T-helper 17 cell (primary cell): ENCODE results near the gene PTPRN2. TPM values are rescaled to one million over a fixed set of nuclear protein-coding genes. Genes with fewer than 3 reads are reported as not detected.

Experiments
- ATAC-seq: fragments of 150-1000 bp; cut with Tn5 transposase; 2 replicates; pipeline ENCODE4 v1.10.0; 2021; ENCODE audit warnings: mild to moderate bottlenecking, moderate library complexity
- DNase-seq, 3 donors: peaks; one replicate each; pipeline versions ENCODE4 v3.0.0 to v3.0.0-alpha.2; 2020 to 2021
- H3K9me3 ChIP-seq: one replicate; pipeline ENCODE4 v1.7.0; 2013; ENCODE audit warnings: low read length, mild to moderate bottlenecking; ENCODE audit not compliant: control insufficient read depth, poor library complexity, severe bottlenecking
- H3K27ac Mint-ChIP-seq: one replicate; pipeline ENCODE4 v1.8.0; 2022; ENCODE audit warnings: mild to moderate bottlenecking, moderate library complexity, mixed read lengths
- H3K27me3 Mint-ChIP-seq: one replicate; pipeline ENCODE4 v1.8.0; 2022; ENCODE audit warnings: mixed read lengths
- H3K36me3 Mint-ChIP-seq: one replicate; pipeline ENCODE4 v1.8.0; 2022; ENCODE audit warnings: low read depth, mixed read lengths
- H3K4me1 Mint-ChIP-seq: one replicate; pipeline ENCODE4 v1.8.0; 2022; ENCODE audit warnings: mild to moderate bottlenecking, mixed read lengths
- H3K4me3 Mint-ChIP-seq: one replicate; pipeline ENCODE4 v1.8.0; 2022; ENCODE audit warnings: mild to moderate bottlenecking, moderate library complexity, mixed read lengths
- total RNA-seq, 4 donors: library from RNA in 2 of 4; stranded (reverse) in 2 of 4; gene quantifications; one replicate each; pipeline ENCODE4 v1.2.3 and lab custom pipeline; 2022 to 2026

PTPRN2 gene
- total RNA-seq, 2 donors from 2014 or later = 0.42 to 0.57 TPM

DNA sequence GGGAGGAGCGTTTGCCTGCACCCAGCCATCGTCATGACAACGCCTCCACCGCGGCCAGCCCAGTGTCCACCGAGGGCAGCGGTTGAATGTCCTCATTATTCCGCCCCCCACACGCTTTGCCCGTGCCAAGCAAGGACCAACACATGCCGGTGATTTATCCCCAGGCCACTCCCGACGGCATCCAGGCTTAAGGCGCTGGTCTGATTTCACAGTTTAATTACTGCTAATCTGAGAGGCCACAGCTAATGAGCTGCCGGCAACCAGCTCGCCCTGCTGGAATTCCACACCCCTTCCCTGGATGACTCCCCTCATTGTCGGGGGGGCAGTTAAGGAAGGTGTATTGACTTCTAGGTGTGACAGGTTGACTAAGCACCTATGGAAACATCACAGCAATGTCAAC, 818.5 kb downstream of the PTPRN2 start:
- H3K9me3 ChIP-seq = no peaks in the 10 kb centered on the region
- ATAC-seq (no peak), DNase-seq (no peak)
- H3K4me3 Mint-ChIP-seq = no peak overlapping the region
- no peaks in the 10 kb centered on the region for H3K27me3 Mint-ChIP-seq
- no peak overlapping the region for H3K27ac Mint-ChIP-seq
- H3K36me3 Mint-ChIP-seq = peaks cover 3% of the 10 kb centered on the region
- H3K4me1 Mint-ChIP-seq = no peaks in the 10 kb centered on the region

- peaks cover 3% of the 10 kb centered on the region for H3K36me3 Mint-ChIP-seq
- no peak overlapping the region for H3K27ac Mint-ChIP-seq
- ATAC-seq (no peak), DNase-seq (no peak)
- no peaks in the 10 kb centered on the region for H3K4me1 Mint-ChIP-seq
- no peak overlapping the region for H3K4me3 Mint-ChIP-seq
- no peaks in the 10 kb centered on the region for H3K27me3 Mint-ChIP-seq
- no peaks in the 10 kb centered on the region for H3K9me3 ChIP-seq
These were observed 819.4 kb downstream of the PTPRN2 start for GRCh38 chr7:157768198-157768597.

DNA sequence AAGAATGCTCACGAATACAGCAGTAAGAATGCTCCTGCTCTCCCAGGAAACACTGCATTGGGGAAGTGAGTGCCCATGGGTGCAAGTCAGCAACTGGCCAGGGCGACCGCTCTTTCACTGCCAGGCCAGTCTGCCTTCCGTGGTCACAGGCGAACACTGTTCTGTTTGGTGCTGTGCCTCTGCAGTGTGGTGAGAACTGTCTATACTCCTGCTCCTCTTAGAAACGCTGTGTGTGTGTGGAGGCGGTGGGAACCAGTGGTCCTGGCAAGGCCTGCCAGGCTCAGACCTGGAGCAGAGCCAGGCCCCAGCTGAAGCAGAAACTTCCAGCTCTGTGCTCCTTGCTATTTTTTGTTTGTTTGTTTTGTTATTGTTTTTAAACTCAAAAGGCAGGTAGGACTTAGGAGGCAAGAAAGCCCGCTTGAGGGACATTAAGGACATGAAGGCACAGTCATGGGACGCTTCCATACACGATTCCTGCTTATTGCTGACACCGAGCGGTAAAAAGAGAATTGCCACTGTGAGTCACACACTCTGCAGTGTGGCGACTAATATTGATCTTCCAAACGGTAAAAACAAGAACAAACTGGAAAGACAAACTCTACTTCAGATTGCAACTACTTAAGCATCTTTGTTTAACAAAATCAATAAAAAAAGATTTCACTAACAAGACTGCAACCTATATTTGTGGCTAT, 820.0 kb downstream of the PTPRN2 start:
- no peaks in the 10 kb centered on the region for H3K4me1 Mint-ChIP-seq
- no peaks in the 10 kb centered on the region for H3K9me3 ChIP-seq
- no peak overlapping the region for H3K4me3 Mint-ChIP-seq
- ATAC-seq (no peak), DNase-seq (no peak)
- peaks cover 3% of the 10 kb centered on the region for H3K36me3 Mint-ChIP-seq
- H3K27ac Mint-ChIP-seq = no peak overlapping the region
- H3K27me3 Mint-ChIP-seq = no peaks in the 10 kb centered on the region

GRCh38 chr7:157766098-157766497, 821.5 kb downstream of the PTPRN2 start:
- Mint-ChIP-seq H3K4me1 (no peaks in the 10 kb centered on the region), H3K27me3 (no peaks in the 10 kb centered on the region), H3K27ac (no peak overlapping the region), H3K36me3 (no peaks in the 10 kb centered on the region), H3K4me3 (no peak overlapping the region)
- DNase-seq (no peak), ATAC-seq (no peak)
- H3K9me3 ChIP-seq = no peaks in the 10 kb centered on the region

- peaks cover 5% of the 10 kb centered on the region for H3K4me1 Mint-ChIP-seq
- ATAC-seq = no peak
These were observed 822.6 kb downstream of the PTPRN2 start for GRCh38 chr7:157764946-157765537.

GRCh38 chr7:157764193-157764592, 823.4 kb downstream of the PTPRN2 start:
- H3K27ac Mint-ChIP-seq = no peak overlapping the region
- ATAC-seq (no peak), DNase-seq (no peak)
- H3K36me3 Mint-ChIP-seq = no peaks in the 10 kb centered on the region
- peaks cover 5% of the 10 kb centered on the region for H3K4me1 Mint-ChIP-seq
- H3K27me3 Mint-ChIP-seq = peaks cover 6% of the 10 kb centered on the region
- no peaks in the 10 kb centered on the region for H3K9me3 ChIP-seq
- no peak overlapping the region for H3K4me3 Mint-ChIP-seq

More at GRCh38 chr7:157764946-157765537, 822.6 kb downstream of the PTPRN2 start:
- no peak for DNase-seq
- no peaks in the 10 kb centered on the region for H3K9me3 ChIP-seq
- peaks cover 6% of the 10 kb centered on the region for H3K27me3 Mint-ChIP-seq
- H3K4me3 Mint-ChIP-seq = no peak overlapping the region
- no peak overlapping the region for H3K27ac Mint-ChIP-seq
- no peaks in the 10 kb centered on the region for H3K36me3 Mint-ChIP-seq

- H3K9me3 ChIP-seq = no peaks in the 10 kb centered on the region
- Mint-ChIP-seq H3K27ac (no peak overlapping the region), H3K4me1 (peaks cover 5% of the 10 kb centered on the region), H3K27me3 (peaks cover 6% of the 10 kb centered on the region), H3K36me3 (no peaks in the 10 kb centered on the region), H3K4me3 (no peak overlapping the region)
- ATAC-seq (no peak), DNase-seq (no peak)
These were observed 824.2 kb downstream of the PTPRN2 start for GRCh38 chr7:157763279-157764000.

- Mint-ChIP-seq H3K36me3 (no peaks in the 10 kb centered on the region), H3K4me3 (no peak overlapping the region), H3K27me3 (peaks cover 6% of the 10 kb centered on the region), H3K27ac (no peak overlapping the region), H3K4me1 (peaks cover 5% of the 10 kb centered on the region)
- no peak for DNase-seq
- H3K9me3 ChIP-seq = no peaks in the 10 kb centered on the region
- no peak for ATAC-seq
These were observed 824.8 kb downstream of the PTPRN2 start for GRCh38 chr7:157762824-157763223.

DNA sequence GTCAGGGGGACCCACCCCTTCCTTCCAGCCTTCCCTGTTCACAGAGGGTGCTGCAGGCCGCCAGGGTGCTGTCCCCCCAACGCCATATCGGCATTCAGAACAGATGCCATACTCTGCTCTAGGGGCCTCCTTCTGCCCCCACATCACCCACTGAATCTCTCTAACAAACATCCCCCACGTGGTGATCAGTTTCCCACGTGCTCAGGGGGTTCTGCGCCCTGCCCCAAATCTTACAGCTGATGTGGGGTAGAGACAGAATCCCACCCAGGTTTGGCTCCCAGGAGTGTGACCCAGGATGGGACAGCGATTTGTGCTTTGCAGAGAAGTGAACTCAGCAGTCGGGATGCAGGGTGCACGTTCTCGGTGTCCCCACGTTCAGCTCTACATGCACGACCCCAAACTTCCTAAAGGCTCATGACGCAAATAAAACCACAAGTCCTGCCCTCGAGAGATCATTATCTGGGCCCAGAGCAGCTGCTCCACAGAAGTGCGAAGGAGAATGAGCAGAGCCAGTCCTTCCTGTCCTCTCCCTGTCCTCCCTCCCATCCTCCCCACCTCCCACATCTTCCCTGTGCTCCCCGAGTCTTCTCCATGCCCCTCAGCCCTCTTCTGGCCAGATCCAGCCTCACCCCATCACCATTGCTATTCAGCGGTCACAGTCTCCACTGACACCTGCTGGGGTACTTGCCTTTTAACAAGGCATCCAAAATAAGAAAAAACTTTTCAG, 827.5 kb downstream of the PTPRN2 start:
- ATAC-seq (no peak), DNase-seq (no peak)
- Mint-ChIP-seq H3K27ac (no peak overlapping the region), H3K27me3 (peaks cover 6% of the 10 kb centered on the region), H3K36me3 (no peaks in the 10 kb centered on the region), H3K4me3 (no peak overlapping the region), H3K4me1 (peaks cover 5% of the 10 kb centered on the region)
- no peaks in the 10 kb centered on the region for H3K9me3 ChIP-seq

GRCh38 chr7:157759246-157759805, 828.3 kb downstream of the PTPRN2 start:
- no peak overlapping the region for H3K27ac Mint-ChIP-seq
- ATAC-seq (no peak), DNase-seq (no peak)
- H3K4me3 Mint-ChIP-seq = no peak overlapping the region
- H3K4me1 Mint-ChIP-seq = peaks cover 5% of the 10 kb centered on the region
- no peaks in the 10 kb centered on the region for H3K36me3 Mint-ChIP-seq
- peaks cover 6% of the 10 kb centered on the region for H3K27me3 Mint-ChIP-seq
- no peaks in the 10 kb centered on the region for H3K9me3 ChIP-seq

GRCh38 chr7:157758468-157759245, 829.0 kb downstream of the PTPRN2 start:
- no peak for ATAC-seq
- H3K9me3 ChIP-seq = no peaks in the 10 kb centered on the region
- no peak overlapping the region for H3K27ac Mint-ChIP-seq
- H3K4me3 Mint-ChIP-seq = no peak overlapping the region
- no peak for DNase-seq
- H3K4me1 Mint-ChIP-seq = peaks cover 5% of the 10 kb centered on the region
- peaks cover 10% of the 10 kb centered on the region for H3K27me3 Mint-ChIP-seq
- no peaks in the 10 kb centered on the region for H3K36me3 Mint-ChIP-seq

- DNase-seq = no peak
- no peak overlapping the region for H3K4me3 Mint-ChIP-seq
- ATAC-seq = no peak
- H3K9me3 ChIP-seq = no peaks in the 10 kb centered on the region
- H3K27me3 Mint-ChIP-seq = peaks cover 10% of the 10 kb centered on the region
- no peak overlapping the region for H3K27ac Mint-ChIP-seq
- H3K4me1 Mint-ChIP-seq = peaks cover 5% of the 10 kb centered on the region
- H3K36me3 Mint-ChIP-seq = no peaks in the 10 kb centered on the region
These were observed 829.7 kb downstream of the PTPRN2 start for GRCh38 chr7:157757776-157758467.
